Measurements from ENCODE around the gene PITPNM3. TPM values are rescaled to one million over a fixed set of nuclear protein-coding genes. Genes with fewer than 3 reads are reported as not detected.

PITPNM3 gene
- 1.0 and 1.6 TPM in 2 replicates for total RNA-seq

GRCh38 chr17:6556121-6557039, at the start of gene PITPNM3:
Gene PITPNM3 (minus strand): TSS chr17:6556555. CDS start chr17:6556406, 149 bp downstream.

GRCh38 chr17:6443692-6444570, 112.4 kb downstream of the PITPNM3 start, which contains the start of gene PIMREG:
Gene PIMREG (plus strand): TSS chr17:6444455. CDS start chr17:6445111, 656 bp downstream.

GRCh38 chr17:6435051-6435450, 121.3 kb downstream of the PITPNM3 start, which contains the start of gene AIPL1:
Gene AIPL1 (minus strand): TSS chr17:6435121. CDS start chr17:6435104, 17 bp downstream.

Other genes starting within 250 kb of the PITPNM3 start
- gene AIPL1, start 121.4 kb downstream of the PITPNM3 start, total RNA-seq: not detected in 2 replicates
- gene PIMREG, start 112.1 kb downstream of the PITPNM3 start, total RNA-seq: 37.6 and 38.3 TPM in 2 replicates
- gene KIAA0753, start 84.2 kb upstream of the PITPNM3 start, total RNA-seq: 9.3 and 11.7 TPM in 2 replicates
- gene TXNDC17, start 84.5 kb upstream of the PITPNM3 start, total RNA-seq: 148 and 248 TPM in 2 replicates
- 16.0 and 22.1 TPM in 2 replicates for gene MED31, start 95.0 kb upstream of the PITPNM3 start, total RNA-seq
- gene C17orf100, start 95.2 kb upstream of the PITPNM3 start, total RNA-seq: 0.40 and 0.91 TPM in 2 replicates
- gene SLC13A5, start 156.8 kb upstream of the PITPNM3 start, total RNA-seq: 1.7 TPM in 1 of 2 replicates, not detected in the other
- 0.64 and 10.9 TPM in 2 replicates for gene XAF1, start 199.5 kb upstream of the PITPNM3 start, total RNA-seq
- 0.52 TPM in 1 of 2 replicates, not detected in the other for gene FBXO39, start 219.7 kb upstream of the PITPNM3 start, total RNA-seq

All from epithelial cell of alveolus of lung (primary cell).